ENCODE measurements around the gene ACIN1.

ACIN1 gene

GRCh38 chr14:23056956-23057756 is 37.8 kb downstream of the ACIN1 start, which contains the start of gene CDH24:
Gene CDH24 (minus strand): TSS chr14:23057520. CDS start chr14:23055733, 1,787 bp downstream.
- DNase-seq (ENCODE audit: low spot score) = peak; percentile 83

GRCh38 chr14:23056145-23056955 is 38.6 kb downstream of the ACIN1 start:
- peak; percentile 98 for DNase-seq (ENCODE audit: low spot score)

- no peak for DNase-seq (ENCODE audit: low spot score)
These were observed 39.3 kb downstream of the ACIN1 start for GRCh38 chr14:23055621-23056144.

- DNase-seq (ENCODE audit: low spot score) = no peak
These were observed 39.8 kb downstream of the ACIN1 start for GRCh38 chr14:23055147-23055550.

DNA sequence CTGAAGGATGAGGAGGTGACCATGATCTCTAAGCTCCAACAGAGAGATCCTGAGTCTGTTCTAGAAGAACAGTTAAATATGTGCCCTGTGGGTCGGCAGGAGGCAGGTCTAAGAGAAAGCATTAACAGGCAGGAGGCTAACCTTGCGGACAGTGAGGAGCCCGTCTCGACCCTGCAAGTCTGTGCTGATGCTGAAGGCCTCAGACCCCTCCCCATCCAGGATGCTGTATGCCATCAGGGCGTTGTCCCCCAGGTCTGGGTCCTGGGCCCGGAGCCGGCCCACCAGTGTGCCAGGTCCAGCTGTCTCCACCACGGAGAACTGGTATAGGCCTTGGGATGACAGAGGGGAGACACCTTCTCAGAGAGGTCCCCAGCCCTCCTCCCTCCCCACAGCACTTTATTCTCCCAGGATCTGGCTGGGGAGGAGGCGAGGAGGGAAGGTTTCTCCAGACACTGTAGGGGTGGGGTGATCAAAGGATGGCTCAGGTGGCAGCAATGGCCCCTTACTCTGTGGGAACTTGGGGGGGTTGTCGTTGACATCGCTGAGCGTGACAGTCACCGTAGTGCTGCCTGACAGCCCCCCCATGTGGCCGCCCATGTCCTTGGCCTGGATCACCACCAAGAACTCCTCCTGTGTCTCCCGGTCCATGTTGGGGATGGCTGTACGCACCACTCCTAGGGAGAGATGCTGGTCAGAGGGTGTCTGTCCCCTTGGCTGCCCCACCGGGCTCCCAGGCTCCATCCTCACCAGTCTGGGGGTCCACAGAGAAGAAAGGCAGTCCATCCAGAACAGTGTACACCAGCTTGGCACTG is 40.7 kb downstream of the ACIN1 start:
- DNase-seq (ENCODE audit: low spot score) = peak; percentile 70

DNA sequence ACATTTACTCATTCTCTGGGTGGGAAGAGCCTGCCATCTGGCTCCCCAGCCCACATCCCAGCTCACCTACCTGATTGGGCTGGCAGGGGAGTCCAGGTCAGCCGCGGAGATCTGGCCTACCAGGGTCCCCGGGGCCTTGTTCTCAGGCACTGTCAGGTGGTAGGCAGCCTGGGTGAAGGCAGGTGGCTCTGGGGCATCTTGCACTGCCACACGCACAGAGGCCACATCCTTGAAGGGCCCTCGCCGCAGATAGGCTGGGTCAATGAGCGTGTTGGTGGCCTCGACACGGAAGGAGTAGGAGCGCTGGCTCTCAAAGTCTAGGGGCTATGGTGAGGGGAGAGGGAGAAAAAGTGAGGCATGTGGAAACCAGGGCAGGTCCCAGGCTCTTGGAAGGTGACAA is 41.5 kb downstream of the ACIN1 start:
- no peak for DNase-seq (ENCODE audit: low spot score)

- DNase-seq (ENCODE audit: low spot score) = no peak
These were observed 42.3 kb downstream of the ACIN1 start for GRCh38 chr14:23052671-23053070.

DNA sequence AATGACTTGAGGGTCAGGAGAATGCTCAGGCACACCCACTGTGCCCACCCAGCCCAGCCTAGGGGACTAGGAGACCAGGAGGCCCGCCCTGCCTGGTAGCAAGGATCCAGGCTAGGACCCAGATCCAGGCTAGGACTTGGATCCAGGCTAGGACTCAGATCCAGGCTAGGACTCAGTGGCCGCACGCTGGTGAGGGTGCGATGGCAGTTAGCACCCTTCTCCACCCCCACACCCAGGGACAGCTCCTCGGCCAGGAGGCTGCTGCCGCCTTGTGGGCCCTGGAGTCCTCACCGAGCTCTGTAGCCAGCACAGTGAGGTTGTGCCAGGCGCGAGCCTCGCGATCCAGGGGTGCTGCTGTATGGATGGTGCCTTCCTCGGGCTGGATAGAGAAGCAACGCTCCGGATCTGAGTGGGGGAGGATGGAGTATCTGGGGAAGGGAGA is 42.7 kb downstream of the ACIN1 start:
- DNase-seq (ENCODE audit: low spot score) = no peak

- no peak for DNase-seq (ENCODE audit: low spot score)
These were observed 43.5 kb downstream of the ACIN1 start for GRCh38 chr14:23051141-23052057.

DNA sequence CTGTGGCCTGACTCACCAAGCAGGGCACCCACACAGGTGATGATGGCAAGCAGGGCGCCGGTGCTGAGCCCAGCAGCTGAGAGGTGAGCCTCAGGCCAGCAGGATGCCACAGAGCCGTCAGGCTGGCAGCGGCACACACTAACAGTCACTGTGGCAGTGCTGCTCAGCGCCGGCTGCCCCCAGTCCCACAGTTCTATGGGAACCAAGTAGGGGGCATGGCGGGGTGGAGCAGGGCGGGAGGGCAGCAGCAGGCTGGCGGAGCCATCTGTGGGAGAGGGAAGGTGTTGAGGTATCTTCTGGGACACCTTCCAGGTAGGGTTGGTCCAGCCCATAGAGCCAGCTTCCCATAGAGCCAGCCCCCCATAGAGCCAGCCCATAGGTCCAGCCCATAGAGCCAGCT is 45.9 kb downstream of the ACIN1 start:
- no peak for DNase-seq (ENCODE audit: low spot score)

- no peak for DNase-seq (ENCODE audit: low spot score)
These were observed 46.9 kb downstream of the ACIN1 start for GRCh38 chr14:23047751-23048693.

DNA sequence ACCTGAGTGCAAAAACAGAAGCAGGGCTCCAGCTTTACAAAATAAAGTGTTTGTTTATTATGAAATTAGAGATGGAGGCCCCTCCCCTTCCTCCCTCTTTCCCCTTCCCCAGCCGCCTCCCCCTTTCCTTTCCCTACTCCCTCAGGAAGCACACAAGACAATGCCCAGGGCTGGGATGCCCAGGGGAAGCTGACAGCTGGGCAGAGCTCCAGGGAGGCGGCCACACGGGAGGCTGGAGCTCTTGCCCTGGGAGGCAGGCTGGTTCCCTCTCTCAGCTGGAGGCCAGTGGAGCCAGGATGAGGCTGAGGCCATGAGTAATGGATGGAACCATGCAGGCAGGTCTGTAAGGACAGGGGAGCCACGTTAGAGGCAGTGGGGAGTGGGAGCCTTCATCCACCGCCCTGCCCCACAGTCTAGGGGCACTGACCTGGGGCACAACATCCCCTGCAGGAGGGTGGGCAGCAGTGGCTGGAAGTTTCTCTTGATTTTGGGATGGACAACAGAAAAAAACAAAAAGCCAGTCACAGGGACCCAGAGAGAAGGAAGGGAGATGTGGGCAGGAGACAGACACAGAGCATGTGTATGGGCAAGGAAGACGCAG is 47.8 kb downstream of the ACIN1 start:
- DNase-seq (ENCODE audit: low spot score) = no peak

DNA sequence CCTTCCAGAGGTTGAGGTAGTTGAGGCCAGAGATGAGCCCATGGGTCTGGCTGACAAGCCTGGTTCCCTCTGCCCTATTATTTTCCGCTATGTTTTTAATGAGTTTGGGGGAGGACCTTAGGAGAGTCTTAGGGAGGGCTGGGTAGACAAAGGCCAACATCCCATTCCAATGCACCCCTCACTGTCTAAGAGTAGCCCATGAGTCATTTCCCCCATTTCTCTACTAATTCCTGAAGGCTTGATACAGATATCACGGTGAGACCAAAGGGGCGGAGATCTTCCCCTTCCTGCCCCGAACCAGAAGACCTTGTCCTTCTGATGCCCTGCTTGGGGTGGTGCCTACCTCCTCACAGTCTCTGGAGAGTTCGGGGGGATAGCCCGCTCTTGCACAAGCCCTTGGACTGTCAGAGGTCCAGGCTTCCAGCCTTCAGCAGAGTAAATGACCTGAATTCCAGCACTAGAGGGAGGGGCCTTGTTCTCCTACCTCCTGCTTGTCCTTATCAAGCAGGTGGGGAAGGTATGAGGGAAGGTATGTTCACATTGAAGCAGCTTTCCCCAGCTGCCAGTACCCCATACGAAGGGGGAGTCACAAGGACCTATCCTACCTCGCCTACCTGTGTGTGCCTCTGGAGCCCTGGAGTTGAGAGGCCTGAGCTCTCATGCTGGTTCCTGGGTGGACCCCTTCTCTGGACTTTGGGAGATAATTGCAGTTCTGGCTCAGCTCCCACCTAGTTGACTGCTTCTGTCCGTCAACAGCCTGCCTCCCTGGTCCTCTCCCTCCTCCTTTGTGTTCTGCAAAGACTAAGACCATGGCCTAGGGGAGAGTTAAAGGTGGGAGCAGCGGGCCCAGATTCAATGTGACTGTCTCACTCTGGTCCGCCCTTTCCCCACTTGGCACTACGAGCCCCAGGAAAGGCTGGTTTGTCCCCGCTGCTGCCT is 49.2 kb downstream of the ACIN1 start:
- DNase-seq (ENCODE audit: low spot score) = no peak

DNA sequence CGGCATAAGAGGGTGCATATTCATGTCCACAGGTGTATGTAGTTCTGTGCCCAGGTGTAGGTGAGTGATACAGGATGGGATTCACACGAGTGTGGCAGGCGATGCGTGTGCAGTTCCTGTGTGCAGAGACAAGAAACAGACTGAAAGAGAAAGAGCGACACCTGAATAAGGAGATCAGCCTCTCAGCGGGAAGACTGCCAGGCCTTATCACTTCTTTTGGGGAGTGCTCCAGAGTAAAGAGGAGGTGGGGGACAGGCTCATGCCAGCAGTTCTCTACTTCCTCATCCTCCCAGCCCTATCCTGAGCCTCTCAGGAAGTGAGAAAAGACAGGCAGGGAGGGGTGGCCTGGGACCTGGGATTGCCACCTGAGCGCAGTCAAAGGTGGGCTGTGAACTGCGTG is 50.1 kb downstream of the ACIN1 start:
- DNase-seq (ENCODE audit: low spot score) = no peak

GRCh38 chr14:23043754-23044153 is 51.2 kb downstream of the ACIN1 start:
- no peak for DNase-seq (ENCODE audit: low spot score)

- DNase-seq (ENCODE audit: low spot score) = no peak
These were observed 51.8 kb downstream of the ACIN1 start for GRCh38 chr14:23043145-23043544.

DNA sequence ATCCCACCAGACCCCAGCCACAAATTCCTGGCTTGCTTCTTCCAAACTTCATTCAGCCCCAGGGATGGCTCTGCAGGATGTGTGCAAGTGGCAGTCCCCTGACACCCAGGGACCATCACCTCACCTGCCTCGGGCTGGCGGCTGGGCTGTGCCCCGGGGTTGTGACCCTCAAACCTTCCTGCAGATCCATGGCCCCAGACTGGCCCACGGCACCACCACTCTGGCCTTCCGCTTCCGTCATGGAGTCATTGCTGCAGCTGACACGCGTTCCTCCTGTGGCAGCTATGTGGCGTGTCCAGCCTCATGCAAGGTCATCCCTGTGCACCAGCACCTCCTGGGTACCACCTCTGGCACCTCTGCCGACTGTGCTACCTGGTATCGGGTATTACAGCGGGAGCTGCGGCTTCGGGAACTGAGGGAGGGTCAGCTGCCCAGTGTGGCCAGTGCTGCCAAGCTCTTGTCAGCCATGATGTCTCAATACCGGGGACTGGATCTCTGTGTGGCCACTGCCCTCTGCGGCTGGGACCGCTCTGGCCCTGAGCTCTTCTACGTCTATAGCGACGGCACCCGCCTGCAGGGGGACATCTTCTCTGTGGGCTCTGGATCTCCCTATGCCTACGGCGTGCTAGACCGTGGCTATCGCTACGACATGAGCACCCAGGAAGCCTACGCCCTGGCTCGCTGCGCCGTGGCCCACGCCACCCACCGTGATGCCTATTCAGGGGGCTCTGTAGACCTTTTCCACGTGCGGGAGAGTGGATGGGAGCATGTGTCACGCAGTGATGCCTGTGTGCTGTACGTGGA is 52.6 kb downstream of the ACIN1 start, which contains the start of gene PSMB11:
TSS of gene PSMB11 (plus strand) at position 51 of the 804 bp plus-strand sequence. CDS start at position 65, 14 bp downstream.
- no peak for DNase-seq (ENCODE audit: low spot score)

All from HuH-7.5 (cell line).